ENCODE data around the gene TREML4. TPM values are rescaled to one million over a fixed set of nuclear protein-coding genes. Genes with fewer than 3 reads are reported as not detected.

The TREML4 gene
- total and polyA plus RNA-seq, 2 of the 8 experiments (the other 6 are each of a cell fraction or from before 2014, with no cell fraction given): not detected

- Histone ChIP-seq H2AFZ (ENCODE audit: low read length) (no peak overlapping the region), H2BK120ac (replicated peaks; ENCODE audit: low read depth, low read length) (no peak overlapping the region), H3K27me3 (replicated peaks in 1 of 4; ENCODE audit: control insufficient read depth in 3 of 4, extremely low read depth in 1 of 4, insufficient read depth in 3 of 4, low read length in 3 of 4) (no peaks in the 10 kb centered on the region), H3K4me2 (ENCODE audit: insufficient read depth in 1 of 2, low read depth in 2 of 2, low read length in 2 of 2) (no peak overlapping the region), H3K79me2 (ENCODE audit: control insufficient read depth in 1 of 2, insufficient read depth in 2 of 2, low read length in 2 of 2) (no peaks in the 10 kb centered on the region), H3K4me3 (ENCODE audit: extremely low read depth in 1 of 4, insufficient read depth in 2 of 4, low read depth in 3 of 4, low read length in 4 of 4) (no peak overlapping the region), H4K20me1 (replicated peaks in 1 of 2; ENCODE audit: control insufficient read depth in 1 of 2, insufficient read depth in 2 of 2, low read length in 2 of 2) (peaks cover 0 to under 1% of the 10 kb centered on the region in 2 experiments), H4K5ac (ENCODE audit: insufficient read length, low read depth, low read length) (no peak overlapping the region), H3K4me1 (replicated peaks in 1 of 4; ENCODE audit: control insufficient read depth in 3 of 4, insufficient read depth in 4 of 4, low read length in 3 of 4) (no peaks in the 10 kb centered on the region), H3K23ac (ENCODE audit: insufficient read length) (no peak overlapping the region), H3K79me1 (ENCODE audit: low read depth, low read length) (no peaks in the 10 kb centered on the region), H3K9ac (replicated peaks in 1 of 4; ENCODE audit: extremely low read depth in 1 of 4, low read depth in 3 of 4, low read length in 3 of 4) (no peak overlapping the region), H2BK20ac (ENCODE audit: low read length) (no peak overlapping the region), H3K27ac (ENCODE audit: low read depth, low read length) (no peak overlapping the region), H3K14ac (ENCODE audit: insufficient read length) (no peak overlapping the region), H2BK5ac (ENCODE audit: low read depth, low read length) (no peak overlapping the region), H3K36me3 (ENCODE audit: control insufficient read depth in 2 of 4, insufficient read depth in 4 of 4, low read length in 3 of 4) (no peaks in the 10 kb centered on the region), H3K56ac (replicated peaks; ENCODE audit: insufficient read length, low read depth, low read length) (no peak overlapping the region), H3K9me3 (ENCODE audit: insufficient read depth in 2 of 2, low read depth in 1 of 2, low read length in 1 of 2) (no peaks in the 10 kb centered on the region), H2AK5ac (ENCODE audit: low read depth, low read length) (no peak overlapping the region), H3K18ac (ENCODE audit: extremely low read depth, low read length) (no peak overlapping the region), H2BK15ac (ENCODE audit: low read length) (no peak overlapping the region), H4K91ac (replicated peaks; ENCODE audit: insufficient read length, low read length) (no peak overlapping the region), H3K4ac (replicated peaks; ENCODE audit: insufficient read length, low read depth, low read length) (no peak overlapping the region), H3K23me2 (ENCODE audit: low read depth, low read length) (peaks cover 2% of the 10 kb centered on the region; the same call in 1 of the 2 replicates), H2BK12ac (ENCODE audit: low read depth, low read length) (no peak overlapping the region), H4K8ac (ENCODE audit: extremely low read depth, insufficient read depth, low read length) (no peak overlapping the region)
- DNase-seq (ENCODE audit: low read depth in 1 of 2, low spot score in 2 of 2) (no peak), FAIRE-seq (peak; percentile 58)
- ChIA-PET CTCF (ENCODE audit: partially characterized antibody) (interaction anchor here (0.6 to 1.7 kb wide), 8 partner anchors 9 to 807 kb away, joined by 3 to 4 read pairs (median 3); partner anchors contain the start of gene TREML4), POLR2A (ENCODE audit: partially characterized antibody) (interaction anchor here (1.3 kb wide), 1 partner anchor 8 kb away, joined by 4 read pairs; no protein-coding TSS in a partner anchor)
- WGBS, 2 experiments (ENCODE audit: extremely low coverage in 1 of 2, insufficient coverage in 1 of 2, insufficient read length in 1 of 2, insufficient replicate concordance in 2 of 2, low coverage in 1 of 2, low lambda C conversion rate in 2 of 2, missing lambda C conversion rate in 1 of 2): 93% methylated on average over 7 of the region's 7 CpGs; no CpG with 5 or more reads in 1 of the 2 experiments
- TF ChIP-seq SP2 (IDR thresholded peaks at IDR 0.05; ENCODE audit: low read length) (no peak), MAFK (IDR thresholded peaks at IDR 0.05; ENCODE audit: low read depth, low read length) (no peak), RFX5 (IDR thresholded peaks at IDR 0.05; ENCODE audit: borderline replicate concordance, low read depth, low read length) (no peak), KDM5A (IDR thresholded peaks at IDR 0.05; ENCODE audit: low read length) (no peak), YY1 (IDR thresholded peaks at IDR 0.05; ENCODE audit: low read depth, low read length) (no peak), CBX5 (IDR thresholded peaks at IDR 0.05; ENCODE audit: low read depth, low read length) (no peak), HDAC6 (IDR thresholded peaks at IDR 0.05; ENCODE audit: low read depth, low read length) (no peak), GTF2F1 (IDR thresholded peaks at IDR 0.05; ENCODE audit: borderline replicate concordance, low read depth, low read length) (no peak), GABPA (IDR thresholded peaks at IDR 0.05; ENCODE audit: borderline replicate concordance, insufficient read depth, low read length) (no peak), TEAD4 (IDR thresholded peaks at IDR 0.05; ENCODE audit: low read depth, low read length) (no peak), ATF3 (IDR thresholded peaks at IDR 0.05; ENCODE audit: insufficient read depth, low read depth, low read length) (no peak)
Measured at GRCh38 chr6:41247882-41248705, 19.9 kb downstream of the TREML4 start.
